ENCODE measurements around the gene CREB5. TPM values are rescaled to one million over a fixed set of nuclear protein-coding genes. Genes with fewer than 3 reads are reported as not detected.

The CREB5 gene
- total RNA-seq, 6 donors from 2014 or later, result 8.3 to 34.6 (median 15.3) TPM

- no peak for DNase-seq
- H3K36me3 ChIP-seq, result no peaks in the 10 kb centered on the region
- H3K27me3 ChIP-seq, result no peaks in the 10 kb centered on the region
- no peaks in the 10 kb centered on the region for H3K4me1 ChIP-seq
- 50 to 55% methylated on average over 3 of the region's 3 CpGs for WGBS, 2 donors
- no peaks in the 10 kb centered on the region for H3K9me3 ChIP-seq
- ATAC-seq (ENCODE audit: low FRiP score in 2 of 2), result no peak
- TF ChIP-seq CTCF (IDR thresholded peaks at IDR 0.05) (no peak), POLR2A (IDR thresholded peaks at IDR 0.05) (no peak), POLR2AphosphoS5 (IDR thresholded peaks at IDR 0.05) (no peak), EP300 (IDR thresholded peaks at IDR 0.05) (no peak)
- no peak overlapping the region for H3K27ac ChIP-seq
- H3K4me3 ChIP-seq, result no peak overlapping the region
These were observed 30.9 kb upstream of the CREB5 start for GRCh38 chr7:28381466-28381865.

- 74 to 87% methylated on average over 5 of the region's 5 CpGs for WGBS, 2 donors
- Histone ChIP-seq H3K4me1 (no peaks in the 10 kb centered on the region), H3K9me3 (no peaks in the 10 kb centered on the region), H3K36me3 (no peaks in the 10 kb centered on the region), H3K27me3 (no peaks in the 10 kb centered on the region), H3K4me3 (no peak overlapping the region), H3K27ac (no peak overlapping the region)
- no peak for TF ChIP-seq EP300 (IDR thresholded peaks at IDR 0.05)
- no peak for TF ChIP-seq CTCF (IDR thresholded peaks at IDR 0.05)
- no peak for TF ChIP-seq POLR2A (IDR thresholded peaks at IDR 0.05)
- TF ChIP-seq POLR2AphosphoS5 (IDR thresholded peaks at IDR 0.05), result no peak
- no peak for ATAC-seq (ENCODE audit: low FRiP score in 2 of 2)
- no peak for DNase-seq
These were observed 30.2 kb upstream of the CREB5 start for GRCh38 chr7:28382144-28382543.

- H3K27me3 ChIP-seq, result no peaks in the 10 kb centered on the region
- WGBS, 2 donors, result 79 to 80% methylated on average over 8 of the region's 8 CpGs
- H3K9me3 ChIP-seq, result no peaks in the 10 kb centered on the region
- no peaks in the 10 kb centered on the region for H3K36me3 ChIP-seq
- DNase-seq, result no peak
- no peak for ATAC-seq (ENCODE audit: low FRiP score in 2 of 2)
- TF ChIP-seq POLR2AphosphoS5 (IDR thresholded peaks at IDR 0.05) (no peak), EP300 (IDR thresholded peaks at IDR 0.05) (no peak), CTCF (IDR thresholded peaks at IDR 0.05) (no peak), POLR2A (IDR thresholded peaks at IDR 0.05) (no peak)
- no peak overlapping the region for H3K4me3 ChIP-seq
- H3K4me1 ChIP-seq, result no peaks in the 10 kb centered on the region
- no peak overlapping the region for H3K27ac ChIP-seq
These were observed 28.3 kb upstream of the CREB5 start for GRCh38 chr7:28383975-28384374.

GRCh38 chr7:28389504-28390395, 22.6 kb upstream of the CREB5 start:
- TF ChIP-seq CTCF (IDR thresholded peaks at IDR 0.05), result peak; percentile 25 to 80 (median 56)
- TF ChIP-seq POLR2A (IDR thresholded peaks at IDR 0.05), result no peak
- Histone ChIP-seq H3K4me1 (peaks cover 0 to 5% (median 2%) of the 10 kb centered on the region in 4 donors), H3K4me3 (peak overlapping the region in 1 of 4 donors; percentile 15), H3K36me3 (no peaks in the 10 kb centered on the region), H3K27me3 (no peaks in the 10 kb centered on the region), H3K27ac (no peak overlapping the region), H3K9me3 (no peaks in the 10 kb centered on the region)
- ATAC-seq (ENCODE audit: low FRiP score in 2 of 2) (peak in 1 of 2 donors; percentile 83), DNase-seq (no peak)
- WGBS, 2 donors, result 22 to 25% methylated on average over 14 of the region's 14 CpGs

- DNase-seq, result no peak
- TF ChIP-seq EP300 (IDR thresholded peaks at IDR 0.05), result no peak
- TF ChIP-seq POLR2AphosphoS5 (IDR thresholded peaks at IDR 0.05), result no peak
- TF ChIP-seq CTCF (IDR thresholded peaks at IDR 0.05), result no peak
- no peak for TF ChIP-seq POLR2A (IDR thresholded peaks at IDR 0.05)
- Histone ChIP-seq H3K36me3 (no peaks in the 10 kb centered on the region), H3K4me3 (no peak overlapping the region), H3K27me3 (no peaks in the 10 kb centered on the region), H3K4me1 (peaks cover 0 to 5% (median 2%) of the 10 kb centered on the region in 4 donors), H3K9me3 (no peaks in the 10 kb centered on the region), H3K27ac (no peak overlapping the region)
- ATAC-seq (ENCODE audit: low FRiP score in 2 of 2), result no peak
- WGBS, 2 donors, result 48 to 52% methylated on average over 3 of the region's 3 CpGs
These were observed 21.9 kb upstream of the CREB5 start for GRCh38 chr7:28390426-28390825.
